Panc1 (cell line): Measurements from ENCODE around the gene MAML3. TPM values are rescaled to one million over a fixed set of nuclear protein-coding genes. Genes with fewer than 3 reads are reported as not detected.

Experiments used
- ATAC-seq: fragments of 200-7000 bp; cut with Tn5 transposase; 2 replicates; pipeline ENCODE4 v1.9.1; 2020; ENCODE audit warnings: mild to moderate bottlenecking, moderate library complexity
- BruUV-seq: library from RNA; stranded (reverse); fragments of 400-500 nt; replicated peaks from 2 replicates; lab custom pipeline; 2021; lab: Mats Ljungman, UMichigan
- CTCF ChIA-PET: fragments of 300-600 bp; sonication (Branson Sonifier 250); formaldehyde crosslinking; loops from one replicate; lab custom pipeline; 2022; ENCODE audit warnings: antibody characterized with exemption; lab: Charles Lee
- POLR2A ChIA-PET: fragments of 300-600 bp; sonication (Branson Sonifier 250); formaldehyde crosslinking; loops from one replicate; lab custom pipeline; 2022; ENCODE audit warnings: antibody characterized with exemption; lab: Charles Lee
- DNase-seq: peaks from one replicate; pipeline ENCODE4 v3.0.0-alpha.2; 2010; ENCODE audit warnings: low read depth, low spot score
- H3K27ac ChIP-seq: 2 replicates; pipeline ENCODE4 v1.5.1; 2011; ENCODE audit warnings: mild to moderate bottlenecking, low read length, inconsistent platforms
- H3K27me3 ChIP-seq: fragments of 200-500 bp; sonication (Bioruptor generic); 2 replicates; pipeline ENCODE4 v1.6.0; 2014; ENCODE audit warnings: low read length, inconsistent platforms; ENCODE audit not compliant: control insufficient read depth, insufficient read depth
- H3K36me3 ChIP-seq: fragments of 200-500 bp; sonication (Bioruptor generic); 2 replicates; pipeline ENCODE4 v1.5.1; 2014; ENCODE audit warnings: inconsistent platforms, mild to moderate bottlenecking, low read length, moderate library complexity; ENCODE audit not compliant: control insufficient read depth, insufficient read depth
- H3K4me1 ChIP-seq: 2 replicates; pipeline ENCODE4 v1.5.1; 2011; ENCODE audit warnings: inconsistent platforms, mild to moderate bottlenecking, low read length, moderate library complexity; ENCODE audit not compliant: control insufficient read depth, insufficient read depth
- H3K4me3 ChIP-seq, 2 experiments: 2 replicates each; pipeline ENCODE4 v1.5.1; 2011 to 2012; ENCODE audit warnings: low read depth in 2 of 2, low read length in 2 of 2, mild to moderate bottlenecking in 2 of 2, inconsistent platforms in 1 of 2, moderate library complexity in 1 of 2
- H3K9me3 ChIP-seq: fragments of 200-500 bp; sonication (Bioruptor generic); 2 replicates; pipeline ENCODE4 v1.5.1; 2014; ENCODE audit warnings: low read depth, mild to moderate bottlenecking, inconsistent platforms, low read length, moderate library complexity; ENCODE audit not compliant: control insufficient read depth, insufficient read depth
- CTCF ChIP-seq: fragments of 450-650 bp; IDR thresholded peaks from 2 replicates; pipeline ENCODE4 v1.5.1; 2017; ENCODE audit warnings: mild to moderate bottlenecking
- POLR2AphosphoS5 ChIP-seq: IDR thresholded peaks from 2 replicates; pipeline ENCODE4 v1.6.1; 2012; ENCODE audit warnings: mild to moderate bottlenecking, low read depth, low read length, moderate library complexity
- SIN3A ChIP-seq: IDR thresholded peaks from 2 replicates; pipeline ENCODE4 v1.6.1; 2012; ENCODE audit warnings: low read depth, mild to moderate bottlenecking, low read length, moderate library complexity, borderline replicate concordance; ENCODE audit not compliant: insufficient read depth
- TCF7L2 ChIP-seq: IDR thresholded peaks from 2 replicates; pipeline ENCODE4 v1.6.1; 2011; ENCODE audit warnings: mild to moderate bottlenecking, low read depth, low read length, inconsistent platforms
- in situ Hi-C: cut with HindIII; loops from 2 replicates; pipeline ENCODE4 v1.10.0; 2016; ENCODE audit warnings: low sequenced_read_pairs, low pct_unique_long_range_greater_than_20kb
- intact Hi-C: fragments of 100-400 bp; cut with micrococcal nuclease; formaldehyde crosslinking; loops from one replicate; pipeline ENCODE4 v1.10.0; 2022; ENCODE audit not compliant: unreplicated experiment
- total RNA-seq: library from RNA; stranded (reverse); gene quantifications from one replicate; pipeline ENCODE4 v1.2.1, GENCODE V29; 2021; ENCODE audit not compliant: unreplicated experiment
- TF ChIP-seq, protein P1 (sequence below), 2 experiments: IDR thresholded peaks; 2 replicates each; pipeline ENCODE4 v1.6.1; 2011 to 2012; ENCODE audit warnings: low read depth in 2 of 2, control low read depth in 1 of 2, low read length in 1 of 2, mild to moderate bottlenecking in 1 of 2, moderate library complexity in 1 of 2; ENCODE audit not compliant: insufficient read depth in 1 of 2

The MAML3 gene
- total RNA-seq, 1 experiment from 2014 or later, result 7.7 TPM

GRCh38 chr4:139685180-139685579 lies 468.8 kb downstream of the MAML3 start:
- CTCF ChIA-PET, result no interaction called here
- DNase-seq (no peak), ATAC-seq (no peak)
- Histone ChIP-seq H3K4me3 (no peak overlapping the region), H3K4me1 (no peaks in the 10 kb centered on the region), H3K27ac (no peak overlapping the region), H3K27me3 (no peaks in the 10 kb centered on the region), H3K36me3 (no peaks in the 10 kb centered on the region), H3K9me3 (no peaks in the 10 kb centered on the region)
- in situ Hi-C loops, result no loop called here
- no peak for TF ChIP-seq CTCF
- TF ChIP-seq TCF7L2, result no peak
- no peak for TF ChIP-seq POLR2AphosphoS5
- TF ChIP-seq SIN3A, result no peak
- TF ChIP-seq, protein P1, sequence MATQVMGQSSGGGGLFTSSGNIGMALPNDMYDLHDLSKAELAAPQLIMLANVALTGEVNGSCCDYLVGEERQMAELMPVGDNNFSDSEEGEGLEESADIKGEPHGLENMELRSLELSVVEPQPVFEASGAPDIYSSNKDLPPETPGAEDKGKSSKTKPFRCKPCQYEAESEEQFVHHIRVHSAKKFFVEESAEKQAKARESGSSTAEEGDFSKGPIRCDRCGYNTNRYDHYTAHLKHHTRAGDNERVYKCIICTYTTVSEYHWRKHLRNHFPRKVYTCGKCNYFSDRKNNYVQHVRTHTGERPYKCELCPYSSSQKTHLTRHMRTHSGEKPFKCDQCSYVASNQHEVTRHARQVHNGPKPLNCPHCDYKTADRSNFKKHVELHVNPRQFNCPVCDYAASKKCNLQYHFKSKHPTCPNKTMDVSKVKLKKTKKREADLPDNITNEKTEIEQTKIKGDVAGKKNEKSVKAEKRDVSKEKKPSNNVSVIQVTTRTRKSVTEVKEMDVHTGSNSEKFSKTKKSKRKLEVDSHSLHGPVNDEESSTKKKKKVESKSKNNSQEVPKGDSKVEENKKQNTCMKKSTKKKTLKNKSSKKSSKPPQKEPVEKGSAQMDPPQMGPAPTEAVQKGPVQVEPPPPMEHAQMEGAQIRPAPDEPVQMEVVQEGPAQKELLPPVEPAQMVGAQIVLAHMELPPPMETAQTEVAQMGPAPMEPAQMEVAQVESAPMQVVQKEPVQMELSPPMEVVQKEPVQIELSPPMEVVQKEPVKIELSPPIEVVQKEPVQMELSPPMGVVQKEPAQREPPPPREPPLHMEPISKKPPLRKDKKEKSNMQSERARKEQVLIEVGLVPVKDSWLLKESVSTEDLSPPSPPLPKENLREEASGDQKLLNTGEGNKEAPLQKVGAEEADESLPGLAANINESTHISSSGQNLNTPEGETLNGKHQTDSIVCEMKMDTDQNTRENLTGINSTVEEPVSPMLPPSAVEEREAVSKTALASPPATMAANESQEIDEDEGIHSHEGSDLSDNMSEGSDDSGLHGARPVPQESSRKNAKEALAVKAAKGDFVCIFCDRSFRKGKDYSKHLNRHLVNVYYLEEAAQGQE (IDR thresholded peaks at IDR 0.05; ENCODE audit: insufficient read depth in 1 of 2, low read depth in 2 of 2, low read length in 1 of 2), result no peak
- intact Hi-C loops, result no loop called here
- BruUV-seq, result no TSS peak
- POLR2A ChIA-PET, result no interaction called here

GRCh38 chr4:139684351-139684750 lies 469.6 kb downstream of the MAML3 start:
- no TSS peak for BruUV-seq
- Histone ChIP-seq H3K27me3 (no peaks in the 10 kb centered on the region), H3K9me3 (no peaks in the 10 kb centered on the region), H3K36me3 (no peaks in the 10 kb centered on the region), H3K27ac (no peak overlapping the region), H3K4me3 (no peak overlapping the region), H3K4me1 (no peaks in the 10 kb centered on the region)
- no peak for ATAC-seq
- in situ Hi-C loops, result no loop called here
- intact Hi-C loops, result no loop called here
- CTCF ChIA-PET, result no interaction called here
- DNase-seq, result no peak
- TF ChIP-seq TCF7L2, result no peak
- TF ChIP-seq CTCF, result no peak
- TF ChIP-seq, protein P1 (IDR thresholded peaks at IDR 0.05; ENCODE audit: insufficient read depth in 1 of 2, low read depth in 2 of 2, low read length in 1 of 2), result no peak
- TF ChIP-seq SIN3A, result no peak
- no peak for TF ChIP-seq POLR2AphosphoS5
- POLR2A ChIA-PET, result no interaction called here
